HCT116 (cell line): Measurements from ENCODE around the gene NCOR1. TPM values are rescaled to one million over a fixed set of nuclear protein-coding genes. Genes with fewer than 3 reads are reported as not detected.

Source experiments
- ATAC-seq: fragments of 200-7000 bp; cut with Tn5 transposase; 2 replicates; pipeline ENCODE4 v1.9.1; 2020; ENCODE audit warnings: mild to moderate bottlenecking, moderate library complexity
- BruUV-seq: library from RNA; stranded (reverse); fragments of 400-500 nt; replicated peaks from 2 replicates; lab custom pipeline; 2021; lab: Mats Ljungman, UMichigan
- CTCF ChIA-PET: fragments of 300-600 bp; sonication (Branson Sonifier 250); formaldehyde crosslinking; loops from one replicate; lab custom pipeline; 2021; ENCODE audit warnings: antibody characterized with exemption; lab: Charles Lee
- POLR2A ChIA-PET: fragments of 300-600, 350-600 bp; sonication (Branson Sonifier 250); formaldehyde crosslinking; loops from one replicate; lab custom pipeline; 2021; ENCODE audit warnings: antibody characterized with exemption; lab: Charles Lee
- RAD21 ChIA-PET, 2 experiments: fragments of 300-600 bp; sonication (Branson Sonifier 250); formaldehyde crosslinking; loops; one replicate each; lab custom pipeline; 2023; ENCODE audit warnings: low total read pairs in 2 of 2; ENCODE audit not compliant: uncharacterized antibody in 2 of 2, unreplicated experiment in 2 of 2, low non-redundant PET in 1 of 2; lab: Charles Lee
- DNase-seq: peaks from one replicate; pipeline ENCODE4 v3.0.0-alpha.2; 2010; ENCODE audit warnings: low read depth, low spot score
- H2AFZ ChIP-seq: fragments of 200-600 bp; shearing (Covaris generic), sonication (generic); 2 replicates; pipeline ENCODE4 v1.6.1; 2017; ENCODE audit warnings: low read depth, mixed run types, mixed read lengths, antibody characterized with exemption, low read length; ENCODE audit not compliant: poor library complexity, severe bottlenecking
- H3K27ac ChIP-seq: 2 replicates; pipeline ENCODE4 v1.5.1; 2012; ENCODE audit warnings: low read depth, low read length
- H3K27me3 ChIP-seq: fragments of 200-600 bp; sonication (generic); 2 replicates; pipeline ENCODE4 v1.6.1; 2016; ENCODE audit warnings: mixed run types, low read length, mixed read lengths; ENCODE audit not compliant: insufficient read depth
- H3K36me3 ChIP-seq, 2 experiments: fragments of 200-500 bp in 1 of 2; fragments of 200-600 bp in 1 of 2; sonication (Bioruptor generic) in 1 of 2; sonication (generic) in 1 of 2; 2 replicates each; pipeline versions ENCODE4 v1.5.1 to v1.6.1; 2014 to 2016; ENCODE audit warnings: low read length in 2 of 2, inconsistent platforms in 1 of 2, mixed read lengths in 1 of 2, mixed run types in 1 of 2; ENCODE audit not compliant: insufficient read depth in 2 of 2, control insufficient read depth in 1 of 2
- H3K4me1 ChIP-seq, 2 experiments: fragments of 200-600 bp in 1 of 2; sonication (generic) in 1 of 2; 2 replicates each; pipeline versions ENCODE4 v1.5.1 to v1.6.1; 2012 to 2017; ENCODE audit warnings: low read length in 2 of 2, inconsistent platforms in 1 of 2, mild to moderate bottlenecking in 1 of 2, mixed read lengths in 1 of 2, mixed run types in 1 of 2, moderate library complexity in 1 of 2; ENCODE audit not compliant: insufficient read depth in 2 of 2, control insufficient read depth in 1 of 2
- H3K4me2 ChIP-seq: fragments of 200-600 bp; sonication (generic); 2 replicates; pipeline ENCODE4 v1.6.1; 2017; ENCODE audit warnings: mixed run types, low read length, mixed read lengths
- H3K4me3 ChIP-seq, 2 experiments: fragments of 200-600 bp in 1 of 2; sonication (generic) in 1 of 2; replicated peaks in 1 of 2; 2 replicates each; pipeline ENCODE4 v1.5.1; 2011 to 2016; ENCODE audit warnings: low read length in 2 of 2, control low read depth in 1 of 2, low read depth in 1 of 2, mild to moderate bottlenecking in 1 of 2, mixed read lengths in 1 of 2, mixed run types in 1 of 2
- H3K79me2 ChIP-seq: fragments of 200-600 bp; sonication (generic); 2 replicates; pipeline ENCODE4 v1.6.1; 2017; ENCODE audit warnings: mild to moderate bottlenecking, mixed run types, low read length, moderate library complexity, mixed read lengths; ENCODE audit not compliant: insufficient read depth
- H3K9ac ChIP-seq: fragments of 200-600 bp; sonication (generic); 2 replicates; pipeline ENCODE4 v1.6.1; 2016; ENCODE audit warnings: low read length, mixed read lengths
- H3K9me2 ChIP-seq: fragments of 200-600 bp; sonication (generic), shearing (Covaris generic); 2 replicates; pipeline ENCODE4 v1.6.1; 2017; ENCODE audit warnings: mixed run types, mild to moderate bottlenecking, moderate library complexity; ENCODE audit not compliant: insufficient read depth
- H3K9me3 ChIP-seq, 2 experiments: fragments of 200-500 bp in 1 of 2; fragments of 200-600 bp in 1 of 2; sonication (Bioruptor generic) in 1 of 2; sonication (generic) in 1 of 2; 2 replicates each; pipeline ENCODE4 v1.6.1; 2014 to 2017; ENCODE audit warnings: low read length in 2 of 2, mixed read lengths in 2 of 2, inconsistent platforms in 1 of 2, low read depth in 1 of 2, mild to moderate bottlenecking in 1 of 2, mixed run types in 1 of 2, moderate library complexity in 1 of 2; ENCODE audit not compliant: control insufficient read depth in 1 of 2, insufficient read depth in 1 of 2
- H4K20me1 ChIP-seq: fragments of 200-600 bp; sonication (generic), shearing (Covaris generic); 2 replicates; pipeline ENCODE4 v1.6.1; 2017; ENCODE audit warnings: mixed run types, mild to moderate bottlenecking, moderate library complexity; ENCODE audit not compliant: insufficient read depth
- CBX3 ChIP-seq: IDR thresholded peaks from 2 replicates; pipeline ENCODE4 v1.6.1; 2012; ENCODE audit warnings: low read depth
- CEBPB ChIP-seq: IDR thresholded peaks from 2 replicates; pipeline ENCODE4 v1.6.1; 2012; ENCODE audit warnings: low read depth
- EGR1 ChIP-seq: IDR thresholded peaks from 2 replicates; pipeline ENCODE4 v1.6.1; 2012; ENCODE audit warnings: low read depth
- ELF1 ChIP-seq: IDR thresholded peaks from 2 replicates; pipeline ENCODE4 v1.6.1; 2012; ENCODE audit warnings: low read depth, borderline replicate concordance
- EZH2phosphoT487 ChIP-seq: fragments of 200-600 bp; IDR thresholded peaks from 2 replicates; pipeline ENCODE4 v1.6.1; 2018; ENCODE audit warnings: antibody characterized with exemption, borderline replicate concordance
- FOSL1 ChIP-seq: IDR thresholded peaks from 2 replicates; pipeline ENCODE4 v1.6.1; 2012; ENCODE audit warnings: low read depth
- JUND ChIP-seq: IDR thresholded peaks from 2 replicates; pipeline ENCODE4 v1.6.1; 2012
- POLR2A ChIP-seq: IDR thresholded peaks from 2 replicates; pipeline ENCODE4 v1.7.0; 2011; ENCODE audit warnings: borderline replicate concordance; ENCODE audit not compliant: insufficient read depth, insufficient read length; ENCODE audit errors: extremely low read depth
- POLR2AphosphoS5 ChIP-seq: IDR thresholded peaks from 2 replicates; pipeline ENCODE4 v1.6.1; 2011; ENCODE audit warnings: mild to moderate bottlenecking, low read depth, low read length, moderate library complexity
- SRF ChIP-seq: IDR thresholded peaks from 2 replicates; pipeline ENCODE4 v1.6.1; 2012; ENCODE audit warnings: low read depth
- TCF7L2 ChIP-seq: IDR thresholded peaks from 2 replicates; pipeline ENCODE4 v1.7.0; 2011; ENCODE audit warnings: borderline replicate concordance, inconsistent platforms; ENCODE audit not compliant: insufficient read depth, insufficient read length; ENCODE audit errors: extremely low read depth
- ZFX ChIP-seq: fragments of 450-650 bp; IDR thresholded peaks from 2 replicates; pipeline ENCODE4 v1.6.1; 2017
- ZNF274 ChIP-seq: fragments of 200-500 bp; sonication (Bioruptor generic); IDR thresholded peaks from 2 replicates; pipeline ENCODE4 v1.6.1; 2014; ENCODE audit warnings: mild to moderate bottlenecking, low read depth, low read length, inconsistent platforms
- intact Hi-C: fragments of 100-400 bp; cut with micrococcal nuclease; formaldehyde crosslinking; loops from 2 replicates; pipeline ENCODE4 v1.10.0; 2022
- total RNA-seq: library from RNA; stranded (reverse); gene quantifications from one replicate; pipeline ENCODE4 v1.2.1, GENCODE V29; 2021; ENCODE audit not compliant: unreplicated experiment
- TF ChIP-seq, protein P1 (sequence below): IDR thresholded peaks from 2 replicates; pipeline ENCODE4 v1.6.1; 2011; ENCODE audit warnings: mild to moderate bottlenecking, low read length, moderate library complexity; ENCODE audit not compliant: insufficient replicate concordance; ENCODE audit errors: extremely low read depth
- TF ChIP-seq, protein P2 (sequence below), 3 experiments: fragments of 200-600 bp in 1 of 3; sonication (generic) in 1 of 3; IDR thresholded peaks in 2 of 3; conservative IDR thresholded peaks in 1 of 3; 2 replicates each; pipeline ENCODE4 v1.5.1; 2012 to 2017; ENCODE audit warnings: low read depth in 2 of 3, low read length in 2 of 3, antibody characterized with exemption in 1 of 3, borderline replicate concordance in 1 of 3, control low read depth in 1 of 3, mild to moderate bottlenecking in 1 of 3, mixed read lengths in 1 of 3, mixed run types in 1 of 3, moderate library complexity in 1 of 3; ENCODE audit not compliant: insufficient read depth in 1 of 3
- TF ChIP-seq, protein P3 (sequence below): IDR thresholded peaks from 2 replicates; pipeline ENCODE4 v1.6.1; 2012; ENCODE audit warnings: low read depth
- TF ChIP-seq, protein P4 (sequence below): IDR thresholded peaks from 2 replicates; pipeline ENCODE4 v1.6.1; 2012
- TF ChIP-seq, protein P5 (sequence below): IDR thresholded peaks from 2 replicates; pipeline ENCODE4 v1.6.1; 2012

The NCOR1 gene
- total RNA-seq, 1 experiment from 2014 or later: 43.7 TPM

DNA sequence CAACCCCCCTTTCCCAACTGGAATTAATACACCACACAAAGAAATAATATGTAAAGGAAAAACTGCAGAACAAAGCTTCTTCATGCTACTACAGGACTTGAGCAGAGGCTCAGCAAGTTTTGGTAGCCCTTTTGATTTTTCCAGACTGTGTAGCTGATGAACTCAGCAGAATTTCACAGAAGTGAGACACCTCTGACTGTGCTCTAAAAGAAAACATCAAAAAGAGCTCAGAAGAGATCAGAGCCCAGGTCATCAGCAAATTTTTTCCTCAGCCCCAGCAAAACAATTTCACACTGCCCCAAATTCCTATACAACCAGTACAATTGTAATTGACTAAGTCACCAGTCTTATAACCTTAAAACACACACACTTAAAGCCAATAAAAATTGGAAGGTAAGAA, 177.7 kb downstream of the NCOR1 start:
- Histone ChIP-seq H2AFZ (no peak overlapping the region), H3K27me3 (no peaks in the 10 kb centered on the region), H3K4me3 (no peak overlapping the region), H3K79me2 (no peaks in the 10 kb centered on the region; the same call in 1 of the 2 replicates), H3K9ac (no peak overlapping the region), H3K4me2 (no peak overlapping the region), H3K9me3 (no peaks in the 10 kb centered on the region), H4K20me1 (no peaks in the 10 kb centered on the region), H3K36me3 (peaks cover 37 to 47% of the 10 kb centered on the region in 2 experiments; a peak in 3 of 4 replicates), H3K4me1 (no peaks in the 10 kb centered on the region), H3K9me2 (no peaks in the 10 kb centered on the region), H3K27ac (peak overlapping the region; percentile 10; the same call in 1 of the 2 replicates)
- intact Hi-C loops: no loop called here
- no TSS peak for BruUV-seq
- ATAC-seq: no peak
- POLR2A ChIA-PET: no interaction called here
- DNase-seq: no peak
- RAD21 ChIA-PET: no interaction called here
- TF ChIP-seq, protein P1, sequence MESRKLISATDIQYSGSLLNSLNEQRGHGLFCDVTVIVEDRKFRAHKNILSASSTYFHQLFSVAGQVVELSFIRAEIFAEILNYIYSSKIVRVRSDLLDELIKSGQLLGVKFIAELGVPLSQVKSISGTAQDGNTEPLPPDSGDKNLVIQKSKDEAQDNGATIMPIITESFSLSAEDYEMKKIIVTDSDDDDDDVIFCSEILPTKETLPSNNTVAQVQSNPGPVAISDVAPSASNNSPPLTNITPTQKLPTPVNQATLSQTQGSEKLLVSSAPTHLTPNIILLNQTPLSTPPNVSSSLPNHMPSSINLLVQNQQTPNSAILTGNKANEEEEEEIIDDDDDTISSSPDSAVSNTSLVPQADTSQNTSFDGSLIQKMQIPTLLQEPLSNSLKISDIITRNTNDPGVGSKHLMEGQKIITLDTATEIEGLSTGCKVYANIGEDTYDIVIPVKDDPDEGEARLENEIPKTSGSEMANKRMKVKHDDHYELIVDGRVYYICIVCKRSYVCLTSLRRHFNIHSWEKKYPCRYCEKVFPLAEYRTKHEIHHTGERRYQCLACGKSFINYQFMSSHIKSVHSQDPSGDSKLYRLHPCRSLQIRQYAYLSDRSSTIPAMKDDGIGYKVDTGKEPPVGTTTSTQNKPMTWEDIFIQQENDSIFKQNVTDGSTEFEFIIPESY: no peak
- no peak for TF ChIP-seq CBX3
- TF ChIP-seq, protein P2, sequence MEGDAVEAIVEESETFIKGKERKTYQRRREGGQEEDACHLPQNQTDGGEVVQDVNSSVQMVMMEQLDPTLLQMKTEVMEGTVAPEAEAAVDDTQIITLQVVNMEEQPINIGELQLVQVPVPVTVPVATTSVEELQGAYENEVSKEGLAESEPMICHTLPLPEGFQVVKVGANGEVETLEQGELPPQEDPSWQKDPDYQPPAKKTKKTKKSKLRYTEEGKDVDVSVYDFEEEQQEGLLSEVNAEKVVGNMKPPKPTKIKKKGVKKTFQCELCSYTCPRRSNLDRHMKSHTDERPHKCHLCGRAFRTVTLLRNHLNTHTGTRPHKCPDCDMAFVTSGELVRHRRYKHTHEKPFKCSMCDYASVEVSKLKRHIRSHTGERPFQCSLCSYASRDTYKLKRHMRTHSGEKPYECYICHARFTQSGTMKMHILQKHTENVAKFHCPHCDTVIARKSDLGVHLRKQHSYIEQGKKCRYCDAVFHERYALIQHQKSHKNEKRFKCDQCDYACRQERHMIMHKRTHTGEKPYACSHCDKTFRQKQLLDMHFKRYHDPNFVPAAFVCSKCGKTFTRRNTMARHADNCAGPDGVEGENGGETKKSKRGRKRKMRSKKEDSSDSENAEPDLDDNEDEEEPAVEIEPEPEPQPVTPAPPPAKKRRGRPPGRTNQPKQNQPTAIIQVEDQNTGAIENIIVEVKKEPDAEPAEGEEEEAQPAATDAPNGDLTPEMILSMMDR (IDR thresholded peaks at IDR 0.05 in 2 of 3, conservative IDR thresholded peaks at IDR 0.05 in 1 of 3; ENCODE audit: borderline replicate concordance in 1 of 3, insufficient read depth in 1 of 3, low read depth in 2 of 3, low read length in 2 of 3): no peak
- no peak for TF ChIP-seq SRF
- TF ChIP-seq TCF7L2: no peak
- TF ChIP-seq ZNF274: no peak
- TF ChIP-seq, protein P3, sequence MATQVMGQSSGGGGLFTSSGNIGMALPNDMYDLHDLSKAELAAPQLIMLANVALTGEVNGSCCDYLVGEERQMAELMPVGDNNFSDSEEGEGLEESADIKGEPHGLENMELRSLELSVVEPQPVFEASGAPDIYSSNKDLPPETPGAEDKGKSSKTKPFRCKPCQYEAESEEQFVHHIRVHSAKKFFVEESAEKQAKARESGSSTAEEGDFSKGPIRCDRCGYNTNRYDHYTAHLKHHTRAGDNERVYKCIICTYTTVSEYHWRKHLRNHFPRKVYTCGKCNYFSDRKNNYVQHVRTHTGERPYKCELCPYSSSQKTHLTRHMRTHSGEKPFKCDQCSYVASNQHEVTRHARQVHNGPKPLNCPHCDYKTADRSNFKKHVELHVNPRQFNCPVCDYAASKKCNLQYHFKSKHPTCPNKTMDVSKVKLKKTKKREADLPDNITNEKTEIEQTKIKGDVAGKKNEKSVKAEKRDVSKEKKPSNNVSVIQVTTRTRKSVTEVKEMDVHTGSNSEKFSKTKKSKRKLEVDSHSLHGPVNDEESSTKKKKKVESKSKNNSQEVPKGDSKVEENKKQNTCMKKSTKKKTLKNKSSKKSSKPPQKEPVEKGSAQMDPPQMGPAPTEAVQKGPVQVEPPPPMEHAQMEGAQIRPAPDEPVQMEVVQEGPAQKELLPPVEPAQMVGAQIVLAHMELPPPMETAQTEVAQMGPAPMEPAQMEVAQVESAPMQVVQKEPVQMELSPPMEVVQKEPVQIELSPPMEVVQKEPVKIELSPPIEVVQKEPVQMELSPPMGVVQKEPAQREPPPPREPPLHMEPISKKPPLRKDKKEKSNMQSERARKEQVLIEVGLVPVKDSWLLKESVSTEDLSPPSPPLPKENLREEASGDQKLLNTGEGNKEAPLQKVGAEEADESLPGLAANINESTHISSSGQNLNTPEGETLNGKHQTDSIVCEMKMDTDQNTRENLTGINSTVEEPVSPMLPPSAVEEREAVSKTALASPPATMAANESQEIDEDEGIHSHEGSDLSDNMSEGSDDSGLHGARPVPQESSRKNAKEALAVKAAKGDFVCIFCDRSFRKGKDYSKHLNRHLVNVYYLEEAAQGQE: no peak
- no peak for TF ChIP-seq ELF1
- no peak for TF ChIP-seq JUND
- TF ChIP-seq POLR2AphosphoS5: no peak
- TF ChIP-seq, protein P4, sequence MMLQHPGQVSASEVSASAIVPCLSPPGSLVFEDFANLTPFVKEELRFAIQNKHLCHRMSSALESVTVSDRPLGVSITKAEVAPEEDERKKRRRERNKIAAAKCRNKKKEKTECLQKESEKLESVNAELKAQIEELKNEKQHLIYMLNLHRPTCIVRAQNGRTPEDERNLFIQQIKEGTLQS: no peak
- TF ChIP-seq FOSL1: no peak
- TF ChIP-seq POLR2A: no peak
- no peak for TF ChIP-seq CEBPB
- TF ChIP-seq, protein P5, sequence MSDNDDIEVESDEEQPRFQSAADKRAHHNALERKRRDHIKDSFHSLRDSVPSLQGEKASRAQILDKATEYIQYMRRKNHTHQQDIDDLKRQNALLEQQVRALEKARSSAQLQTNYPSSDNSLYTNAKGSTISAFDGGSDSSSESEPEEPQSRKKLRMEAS: no peak
- TF ChIP-seq EGR1: no peak
- no peak for TF ChIP-seq ZFX
- TF ChIP-seq EZH2phosphoT487: no peak
- CTCF ChIA-PET: no interaction called here
